GM19395 (cell line): Measurements from ENCODE around the gene IFFO2.

Source experiments
- ATAC-seq: cut with Tn5 transposase; IDR thresholded peaks from one replicate; pipeline ENCODE4 v1.9.1; 2021; ENCODE audit warnings: mild to moderate bottlenecking, moderate library complexity; ENCODE audit not compliant: unreplicated experiment

Gene IFFO2

DNA sequence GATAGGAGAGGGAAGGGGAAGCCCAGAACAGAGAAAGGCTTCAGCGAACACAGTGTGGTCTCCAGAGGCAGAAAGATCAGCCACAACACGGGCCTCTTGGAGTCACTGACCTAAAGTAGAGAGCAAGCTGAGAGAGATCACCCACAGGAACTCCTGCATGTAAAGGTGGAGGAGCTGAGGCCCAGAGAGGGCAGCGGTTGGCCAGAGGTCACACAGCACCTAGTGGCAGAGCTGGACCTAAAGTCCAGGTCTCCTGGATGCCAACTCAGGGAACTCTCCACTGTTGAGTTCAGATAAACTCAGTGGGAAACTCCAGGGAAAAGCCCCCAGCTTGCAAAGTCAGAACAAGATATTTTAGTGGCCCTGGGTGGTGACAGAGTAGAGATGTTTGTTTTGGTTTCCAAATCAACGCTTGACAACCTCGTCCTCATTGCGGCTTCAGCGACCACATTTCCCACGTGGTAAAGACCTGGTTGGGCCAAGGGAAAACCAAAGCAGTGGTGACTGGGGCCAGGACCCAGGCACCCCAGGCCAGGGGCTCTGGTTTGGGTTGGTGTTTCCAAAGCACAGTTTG is 4.6 kb downstream of the IFFO2 start:
- peak; percentile 53 for ATAC-seq

DNA sequence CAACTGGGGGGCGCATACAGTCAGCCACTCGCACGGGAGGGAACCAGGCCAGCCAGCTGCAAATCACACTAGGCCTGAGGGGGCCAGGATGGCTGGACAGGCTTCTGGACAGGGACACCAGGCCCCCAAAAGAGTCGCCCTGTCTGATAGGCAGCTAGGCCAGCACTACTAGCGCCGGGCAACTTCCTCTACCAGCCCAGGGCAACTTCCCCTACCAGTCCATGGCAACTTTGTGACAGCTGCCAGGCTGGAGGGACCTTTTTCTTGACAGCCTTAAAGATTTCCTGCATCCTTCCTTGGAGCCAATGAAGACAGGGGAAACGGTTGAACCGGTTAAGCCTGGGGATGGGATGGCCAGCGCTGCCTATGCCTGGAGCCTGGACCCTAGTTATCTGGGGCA is 5.1 kb downstream of the IFFO2 start:
- no peak for ATAC-seq

DNA sequence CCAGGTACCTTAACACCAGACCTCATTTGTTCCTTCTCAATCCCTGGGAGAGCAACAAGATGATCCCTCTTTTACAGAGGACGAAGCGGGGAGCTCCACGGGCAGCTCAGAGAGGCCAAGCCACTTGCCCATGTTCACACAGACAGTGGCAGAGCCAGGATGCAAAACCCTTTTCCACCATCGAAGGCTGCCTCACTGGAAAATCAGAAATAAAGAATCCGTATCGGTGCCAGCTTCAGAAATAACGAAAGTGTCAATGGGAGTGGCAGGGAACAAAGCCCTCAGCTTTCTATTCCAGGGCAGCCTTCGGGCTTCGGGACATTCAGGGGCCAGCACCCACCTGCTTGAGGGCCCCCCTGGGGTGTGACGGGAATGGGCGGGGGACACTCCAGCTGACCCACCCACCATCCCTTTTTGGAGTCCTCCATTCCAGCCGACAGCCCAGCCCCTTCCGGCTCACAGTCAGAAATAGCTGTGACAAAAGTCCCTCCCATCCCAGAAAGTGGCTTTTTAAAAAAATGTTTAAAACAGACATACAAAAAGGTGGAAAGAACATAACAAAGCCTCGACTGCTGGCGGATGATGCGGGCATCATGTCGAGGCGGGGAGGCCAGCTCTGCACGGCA is 6.0 kb downstream of the IFFO2 start:
- no peak for ATAC-seq

DNA sequence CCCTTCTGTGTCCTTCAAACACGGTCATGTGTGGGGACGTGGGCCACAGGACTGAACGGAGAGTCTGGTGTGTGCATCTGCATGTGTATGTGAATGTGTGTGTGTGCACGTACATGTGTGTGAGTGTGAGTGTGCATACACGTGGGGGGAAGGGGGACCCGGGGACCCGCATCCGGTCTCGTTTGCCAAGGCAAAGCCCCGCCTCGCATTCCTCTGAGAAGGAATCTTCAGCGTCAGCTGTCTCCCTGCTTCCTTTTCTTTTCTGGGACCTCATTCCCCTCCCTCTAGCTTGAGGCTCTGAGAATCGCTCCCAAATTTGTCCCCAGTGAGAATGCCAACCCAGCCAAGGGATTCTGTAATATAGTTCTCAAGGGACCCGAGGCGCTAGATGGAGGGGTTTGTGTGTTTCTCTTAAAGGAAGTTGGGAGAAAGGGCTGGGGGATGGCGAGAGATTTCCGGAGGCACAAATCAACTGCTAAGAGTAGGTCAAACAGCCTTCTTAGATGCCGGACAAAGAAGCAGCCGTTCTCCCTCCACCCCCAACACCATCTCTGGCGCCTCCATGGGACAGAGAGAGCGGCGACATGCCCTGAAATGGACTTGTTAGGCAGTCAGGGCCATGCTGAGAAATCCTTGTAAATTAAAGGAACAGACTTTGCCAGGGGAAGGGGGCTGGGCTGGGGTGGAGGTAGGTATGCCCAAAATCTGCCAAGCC is 6.6 kb downstream of the IFFO2 start:
- ATAC-seq = no peak

DNA sequence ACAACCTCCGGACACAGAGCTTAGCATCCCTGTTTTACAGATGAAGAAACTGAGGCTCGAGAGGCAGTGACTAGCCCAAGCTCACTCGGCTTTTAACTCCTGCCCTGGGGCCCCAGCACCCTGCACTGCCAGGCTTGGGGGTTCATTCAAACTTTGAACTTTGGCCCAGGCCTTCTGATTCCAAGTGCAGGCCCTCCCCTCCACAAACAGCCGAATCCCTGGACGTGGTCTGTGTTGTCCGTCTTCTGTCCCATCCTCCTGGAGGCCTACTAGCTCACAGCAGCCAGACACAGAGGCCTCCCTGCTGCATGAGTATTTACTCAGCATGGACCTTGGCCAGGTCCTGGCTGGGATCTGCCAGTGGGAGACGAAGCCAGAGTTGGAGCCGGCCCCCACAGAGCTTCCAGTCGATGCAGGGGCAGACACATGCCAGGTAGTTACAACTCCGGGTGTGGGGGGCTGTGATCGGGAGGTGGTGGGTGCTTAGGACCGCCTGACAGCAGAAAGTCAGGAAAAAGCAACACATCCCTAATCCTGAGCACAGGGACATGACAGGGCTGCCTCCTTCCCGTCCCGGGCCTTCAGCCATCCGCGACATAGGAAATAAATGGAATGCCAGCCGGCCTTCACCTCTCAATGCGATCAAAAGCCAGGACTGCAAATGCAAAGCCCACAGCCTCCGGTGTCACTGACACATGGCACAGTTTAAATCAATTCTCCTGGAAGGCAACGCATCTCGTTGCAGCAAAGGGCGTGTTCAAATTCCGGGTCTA is 7.4 kb downstream of the IFFO2 start:
- ATAC-seq = no peak

DNA sequence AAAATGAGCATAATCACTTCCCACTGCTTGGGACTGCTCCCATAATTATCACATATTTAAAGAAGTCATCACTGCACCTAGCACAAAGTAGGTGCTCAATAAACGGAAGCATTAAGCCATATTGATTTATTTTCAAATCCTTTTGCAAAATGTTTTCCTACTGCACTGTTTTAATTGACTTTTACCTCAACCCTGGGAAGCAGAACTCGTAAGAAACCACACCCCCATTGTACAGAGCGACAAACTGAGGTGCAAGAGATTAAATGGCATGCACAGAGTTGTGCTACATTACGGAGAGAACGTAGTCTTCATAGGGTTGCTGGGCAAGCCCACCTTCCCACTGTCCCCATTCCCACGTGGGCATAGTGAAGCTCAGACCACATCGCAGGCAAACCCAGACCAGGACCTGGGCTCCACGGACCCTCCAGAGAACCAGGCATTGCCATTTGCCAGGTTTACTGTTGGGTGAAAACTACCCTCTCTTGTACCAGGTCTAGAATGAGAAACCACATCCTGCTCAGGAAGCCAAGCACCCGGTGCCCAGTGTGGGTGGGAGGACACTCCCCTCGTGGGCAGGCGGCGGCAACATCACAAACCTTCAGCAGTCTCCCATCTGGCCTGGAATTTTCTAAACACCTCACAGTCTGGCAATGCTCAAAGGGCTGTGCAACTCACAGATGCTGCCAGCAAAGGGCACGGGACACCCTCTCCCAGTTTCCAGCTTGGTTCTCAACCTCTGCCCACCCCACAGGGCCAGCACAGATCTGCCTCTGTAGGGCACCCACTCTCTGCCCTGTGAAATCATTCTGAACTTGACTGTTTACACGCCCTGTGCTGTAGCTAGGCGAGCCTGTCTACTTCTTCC is 8.2 kb downstream of the IFFO2 start:
- no peak for ATAC-seq

DNA sequence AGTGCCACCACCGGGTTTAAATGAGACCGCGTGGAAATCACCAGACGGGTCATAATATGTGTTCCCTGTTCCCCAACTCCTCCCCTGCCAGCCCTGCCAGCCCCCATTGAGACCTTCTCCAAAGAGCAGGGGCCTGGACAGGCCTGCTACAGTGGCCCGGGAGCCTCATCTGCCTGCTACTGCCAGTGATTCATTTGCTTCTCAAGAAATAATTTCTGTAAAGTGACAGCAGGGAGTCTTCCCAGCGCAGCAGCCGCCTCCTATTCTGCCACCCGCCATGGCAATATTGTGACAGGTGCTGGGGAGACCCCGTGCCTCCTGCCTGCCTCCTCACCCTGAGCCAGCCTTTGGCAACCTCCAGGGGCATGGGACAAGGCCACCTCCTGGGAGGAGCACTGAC is 8.9 kb downstream of the IFFO2 start:
- ATAC-seq = no peak

DNA sequence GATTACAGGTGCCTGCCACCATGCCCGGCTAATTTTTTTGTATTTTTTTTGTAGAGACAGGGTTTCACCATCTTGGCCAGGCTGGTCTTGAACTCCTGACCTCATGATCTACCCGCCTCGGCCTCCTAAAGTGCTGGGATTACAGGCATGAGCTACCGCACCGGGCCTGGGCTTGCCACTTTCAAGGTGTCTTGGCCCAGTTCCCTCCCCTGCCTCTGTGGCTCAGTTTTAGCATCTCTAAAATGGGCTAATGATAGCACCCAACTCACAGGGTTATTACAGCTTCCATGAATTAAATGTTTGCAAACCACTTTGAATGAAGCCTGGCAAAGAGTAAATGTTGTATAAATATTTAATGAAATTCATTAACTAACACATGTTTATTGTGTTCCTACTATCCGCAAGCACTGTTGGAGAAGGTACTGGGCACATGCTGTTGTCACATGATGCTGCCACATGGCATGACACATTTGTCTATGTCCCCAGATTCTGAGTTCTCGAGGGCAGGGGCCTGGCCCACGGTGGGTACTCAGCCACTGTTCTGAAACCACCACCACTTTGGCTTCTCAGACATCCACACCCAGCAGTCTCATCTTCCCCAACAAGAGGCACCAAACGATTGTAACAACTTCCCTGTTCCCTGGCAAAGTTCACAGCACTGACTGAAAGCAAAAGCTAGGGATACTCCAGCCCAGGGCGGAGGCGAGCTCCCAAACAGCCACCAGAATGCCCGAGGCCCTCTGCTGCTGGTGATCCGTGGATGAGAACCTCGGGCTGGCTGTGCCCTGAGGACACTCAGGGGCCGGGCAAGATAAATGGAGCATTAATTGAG is 9.7 kb downstream of the IFFO2 start:
- no peak for ATAC-seq

DNA sequence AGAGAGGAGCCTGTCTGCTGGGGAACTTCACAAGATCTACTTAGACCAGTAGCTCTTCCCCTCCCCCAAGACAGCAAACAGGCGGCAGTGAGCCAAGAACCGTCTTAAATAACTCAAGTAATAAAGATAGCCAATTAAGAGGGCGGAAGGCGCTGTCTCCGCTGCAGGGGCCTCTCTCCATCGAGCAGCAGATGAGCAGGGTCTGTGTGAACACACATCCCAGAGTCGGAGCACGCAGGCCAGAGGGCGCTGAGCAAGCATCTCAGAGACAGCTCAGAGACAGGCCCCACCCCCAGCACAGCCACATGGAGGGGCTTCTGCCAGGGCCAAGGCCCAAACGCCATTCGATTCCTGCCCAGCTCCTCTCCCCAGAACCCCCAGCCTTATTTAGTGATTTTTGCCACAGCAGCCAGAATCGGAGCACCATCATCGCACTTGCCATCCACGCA is 11.1 kb downstream of the IFFO2 start:
- ATAC-seq = no peak

DNA sequence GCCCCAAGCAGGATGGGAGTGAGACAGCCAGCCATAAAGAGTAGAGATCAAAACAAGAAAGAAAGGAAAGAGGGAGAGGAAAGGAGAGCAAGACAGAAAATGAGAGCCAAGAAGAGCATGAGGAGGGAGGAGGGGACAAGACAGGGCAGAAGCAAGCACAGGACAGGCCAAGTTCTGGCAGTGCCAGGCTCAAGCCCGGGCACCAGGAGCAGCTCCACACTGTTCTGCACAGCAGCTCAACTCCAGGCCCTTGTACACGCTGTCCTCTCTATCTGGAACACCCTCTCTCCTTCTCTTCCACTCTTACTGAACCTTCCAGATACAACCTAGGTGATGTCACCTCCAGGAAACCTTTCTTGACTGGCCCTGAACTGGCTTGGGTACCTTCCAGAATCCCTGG is 11.7 kb downstream of the IFFO2 start:
- ATAC-seq = no peak

DNA sequence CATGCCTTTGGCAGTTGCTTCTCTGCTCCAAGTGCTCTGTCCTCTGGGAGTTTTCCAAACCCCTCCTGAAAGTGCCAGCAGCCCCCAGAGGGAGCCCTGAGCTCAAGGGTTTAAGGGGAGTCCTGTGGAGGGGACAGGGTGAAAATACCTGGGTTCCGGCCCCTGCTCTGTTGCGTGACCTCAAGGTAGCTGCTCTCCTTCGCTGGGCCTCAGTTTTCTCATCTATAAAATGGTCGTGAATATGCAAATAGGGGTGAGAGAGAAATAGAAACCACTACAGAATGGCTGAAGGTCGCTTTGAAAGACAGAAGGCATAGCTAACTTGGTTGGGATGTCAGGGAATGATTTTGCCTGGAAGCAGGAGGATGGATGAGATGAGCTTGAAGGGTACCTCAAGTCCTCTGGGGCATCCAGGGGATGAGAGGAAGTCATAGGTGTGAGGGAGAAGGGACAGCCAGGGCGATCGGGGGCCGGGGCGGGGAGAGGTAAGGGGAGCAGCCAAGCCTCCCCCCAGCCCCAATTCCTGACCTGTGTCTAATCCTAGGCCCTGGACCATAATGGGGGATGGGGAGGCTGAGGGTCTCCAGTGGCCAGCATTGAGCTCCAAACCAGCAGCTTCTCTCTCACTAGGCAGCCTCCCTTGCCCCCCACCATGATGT is 12.4 kb downstream of the IFFO2 start:
- ATAC-seq = no peak

DNA sequence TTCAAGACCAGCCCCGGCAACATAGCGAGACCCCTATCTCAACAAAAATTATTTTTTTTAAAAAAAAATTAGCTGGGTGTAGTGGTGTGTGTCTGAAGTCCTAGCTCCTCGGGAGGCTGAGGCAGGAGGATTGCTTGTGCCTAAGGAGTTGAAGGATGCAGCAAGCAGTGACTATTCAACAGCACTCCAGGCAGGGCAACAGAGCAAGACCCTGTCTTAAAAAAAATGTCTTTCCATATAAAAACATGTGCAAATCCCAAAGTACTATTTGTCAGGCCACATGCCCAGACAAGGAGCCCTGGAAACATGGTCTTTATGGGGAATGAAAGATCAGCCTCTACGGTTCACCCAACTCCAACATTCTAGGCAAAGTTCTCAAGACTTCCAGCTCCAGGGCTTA is 13.3 kb downstream of the IFFO2 start:
- ATAC-seq = no peak

DNA sequence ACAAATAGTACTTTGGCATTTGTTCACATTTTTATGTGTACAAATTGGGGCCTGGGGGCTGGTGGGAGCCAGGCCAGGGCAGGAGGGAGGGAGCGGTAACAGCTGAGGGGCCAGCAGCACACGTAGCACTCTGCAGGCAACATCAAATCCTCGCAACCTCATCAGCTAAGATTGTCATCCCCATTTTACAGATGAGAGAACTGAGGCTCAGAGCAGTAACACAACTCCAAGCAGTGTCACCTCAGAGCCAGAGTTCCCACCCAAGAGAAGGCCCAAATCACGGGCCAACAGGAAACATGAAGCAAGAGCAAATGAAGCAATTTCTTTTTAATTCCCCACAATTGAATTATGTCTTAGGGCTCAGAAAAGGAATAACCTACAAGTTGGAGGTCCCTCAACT is 14.1 kb downstream of the IFFO2 start:
- ATAC-seq = no peak

DNA sequence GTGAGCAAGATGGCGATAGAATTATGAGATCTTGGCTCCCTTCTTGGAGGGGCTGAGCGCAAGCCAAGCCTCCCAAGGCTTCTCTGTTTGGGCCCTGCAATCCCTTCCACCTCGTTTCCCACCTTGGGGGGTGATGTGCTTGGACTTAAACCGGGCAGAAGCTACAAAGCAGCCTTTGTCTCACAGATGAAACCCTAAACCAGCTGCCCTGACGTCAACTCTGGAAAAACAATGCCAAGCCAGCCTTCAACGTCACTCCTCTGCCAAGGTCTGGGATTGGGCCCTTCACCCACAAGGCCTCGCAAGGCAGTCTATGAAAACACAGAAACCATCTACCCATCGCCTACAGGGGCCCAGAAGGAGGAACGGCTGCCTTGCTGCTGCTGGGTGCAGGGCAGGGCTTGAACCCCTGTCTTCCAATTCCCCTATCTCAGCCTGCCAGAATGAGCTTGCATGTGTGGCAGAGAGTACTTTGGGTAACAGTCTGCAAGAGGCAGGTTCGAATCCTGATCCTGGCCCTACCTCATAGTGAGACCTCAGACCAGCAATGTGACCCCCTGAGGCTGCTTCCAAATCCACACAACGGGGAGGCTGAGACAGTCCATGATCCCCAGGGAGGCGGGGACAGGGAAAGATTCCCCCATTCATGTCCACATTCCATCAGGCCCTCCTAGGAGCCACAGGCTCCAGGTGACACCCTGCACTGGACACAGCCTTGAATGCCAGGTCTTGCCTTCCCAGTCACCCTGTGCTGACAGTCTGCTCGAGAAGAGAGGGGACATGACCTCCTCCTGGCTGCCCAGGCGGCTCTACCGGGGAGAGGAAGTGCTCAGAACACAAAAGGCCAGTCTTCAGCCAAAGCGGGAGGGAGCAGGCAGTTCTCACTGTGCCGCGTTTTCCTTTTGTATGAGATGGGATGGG is 15.0 kb downstream of the IFFO2 start:
- ATAC-seq = no peak

DNA sequence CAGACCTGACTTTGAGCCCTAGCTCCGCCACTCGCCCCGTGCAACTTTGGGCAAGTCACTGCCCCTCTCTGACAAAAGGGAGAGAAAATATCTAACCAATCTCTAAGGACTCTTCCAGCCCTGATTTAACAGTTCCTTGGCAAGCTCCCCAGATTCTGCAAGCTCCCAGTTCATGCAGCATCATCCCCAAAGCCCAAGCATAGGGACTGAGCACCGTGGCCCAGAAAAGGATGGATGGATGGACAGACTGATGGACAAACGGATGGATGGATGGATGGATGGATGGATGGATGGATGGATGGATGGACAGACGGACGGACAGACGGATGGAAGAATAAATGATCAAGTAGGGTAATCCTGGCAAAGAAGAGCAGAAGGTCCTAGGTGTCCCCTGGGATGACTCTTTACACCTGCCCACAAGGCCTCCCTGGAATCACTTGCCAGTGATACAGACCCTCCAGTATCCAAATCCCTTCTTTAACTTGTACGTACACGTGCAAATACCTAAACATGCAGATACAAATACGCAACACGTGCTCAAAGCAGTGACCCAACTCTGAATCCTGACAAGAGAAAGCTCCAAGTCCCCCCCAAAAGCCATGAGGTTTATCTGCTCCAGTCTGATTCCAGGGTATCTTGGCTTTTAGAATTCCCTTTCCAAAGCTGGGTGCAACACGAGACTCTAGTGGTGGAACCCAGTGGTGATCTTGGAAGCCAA is 16.0 kb downstream of the IFFO2 start:
- ATAC-seq = no peak

DNA sequence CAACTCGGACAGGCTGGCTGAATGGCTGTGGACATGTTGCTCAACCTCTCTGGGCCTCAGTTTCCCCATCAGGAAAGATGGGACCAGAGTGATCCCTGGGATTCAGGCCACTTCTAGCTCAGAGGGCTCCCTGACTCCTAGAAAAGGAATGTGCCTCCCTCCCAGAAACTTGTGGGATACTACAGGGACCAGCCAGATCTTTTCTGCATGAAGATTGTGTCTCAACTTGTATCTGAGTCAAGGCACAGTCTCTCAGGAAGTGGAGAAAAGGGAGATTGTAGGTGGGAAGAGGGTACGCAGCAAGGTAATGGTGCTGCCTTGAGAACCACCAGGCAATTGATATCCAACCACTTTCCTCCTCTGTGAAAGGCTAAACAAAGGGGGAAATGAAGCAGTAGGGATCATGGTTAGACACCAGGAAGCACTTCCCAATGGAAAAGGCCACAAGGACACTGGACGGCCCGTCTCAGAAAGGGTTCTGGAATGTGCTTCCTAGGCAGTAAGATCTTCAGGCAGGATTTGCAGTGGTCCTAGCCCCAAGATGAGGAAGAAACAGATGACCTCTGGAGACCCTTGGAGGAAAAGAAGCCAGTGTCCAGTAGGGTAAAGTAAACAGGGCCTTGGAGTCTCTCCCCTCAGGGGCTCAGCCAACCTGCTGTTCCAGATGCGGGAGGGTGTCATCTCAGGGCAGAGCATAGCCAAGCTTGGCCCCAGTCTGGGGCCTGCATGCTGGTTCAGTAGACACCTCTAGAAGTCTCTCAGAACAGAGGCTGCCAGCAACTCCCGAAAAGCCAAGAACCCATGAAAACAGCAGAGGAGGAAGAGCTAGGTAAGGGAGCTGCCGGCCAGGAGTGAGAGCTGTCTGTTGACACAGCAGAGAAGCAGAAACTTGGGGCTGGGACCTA is 16.8 kb downstream of the IFFO2 start:
- ATAC-seq = no peak

DNA sequence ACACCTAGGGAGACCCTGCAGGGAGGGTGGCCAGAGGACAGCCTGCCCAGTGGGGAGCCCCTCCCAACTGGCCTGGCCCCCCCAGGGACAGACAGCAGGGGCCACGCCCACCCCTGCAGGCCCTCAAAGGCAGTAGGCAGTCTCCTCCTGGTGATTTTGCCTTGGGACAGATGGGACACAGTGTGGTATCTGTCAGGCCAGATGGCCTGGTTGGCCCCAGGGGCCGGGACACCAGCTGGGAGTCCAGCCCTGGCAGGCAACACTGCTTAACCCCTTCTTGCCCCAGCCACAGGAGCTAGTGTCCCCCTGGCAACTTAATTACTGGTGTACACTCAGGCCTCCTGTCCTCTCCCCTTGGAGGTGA is 17.8 kb downstream of the IFFO2 start:
- ATAC-seq = no peak
